Activated CD4-positive, alpha-beta memory T cell treated with anti-CD3 and anti-CD28 coated beads for 36 hours (primary cell): ENCODE measurements around the gene TAF4. TPM values are rescaled to one million over a fixed set of nuclear protein-coding genes. Genes with fewer than 3 reads are reported as not detected.

Experiments
- CTCF ChIA-PET: fragments of 350-600 bp; sonication (Branson Sonifier 250); formaldehyde crosslinking; loops from one replicate; lab custom pipeline; 2021; ENCODE audit warnings: antibody characterized with exemption, inconsistent platforms; lab: Charles Lee
- POLR2A ChIA-PET: fragments of 350-600 bp; sonication (Branson Sonifier 250); formaldehyde crosslinking; loops from one replicate; lab custom pipeline; 2021; ENCODE audit warnings: antibody characterized with exemption; lab: Charles Lee
- DNase-seq: peaks from one replicate; pipeline ENCODE4 v3.0.0-alpha.2; 2020
- H3K27ac Mint-ChIP-seq: one replicate; pipeline ENCODE4 v1.8.0; 2021; ENCODE audit warnings: mixed read lengths
- H3K27me3 Mint-ChIP-seq: one replicate; pipeline ENCODE4 v1.8.0; 2021; ENCODE audit warnings: mixed read lengths
- H3K36me3 Mint-ChIP-seq: one replicate; pipeline ENCODE4 v1.8.0; 2021; ENCODE audit warnings: mixed read lengths
- H3K4me1 Mint-ChIP-seq: one replicate; pipeline ENCODE4 v1.8.0; 2021; ENCODE audit warnings: low read depth, mixed read lengths
- H3K4me3 Mint-ChIP-seq: one replicate; pipeline ENCODE4 v1.8.0; 2021; ENCODE audit warnings: mild to moderate bottlenecking, mixed read lengths
- H3K9me3 Mint-ChIP-seq: one replicate; pipeline ENCODE4 v1.8.0; 2021; ENCODE audit warnings: mixed read lengths
- intact Hi-C: fragments of 100-400 bp; cut with micrococcal nuclease; formaldehyde crosslinking; loops from one replicate; pipeline ENCODE4 v1.15.1; 2023
- microRNA-seq: library from miRNA; unstranded; fragments of <30 nt; microRNA quantifications from one replicate; pipeline ENCODE4 v1.2.0, GENCODE V29; 2022; ENCODE audit warnings: borderline number of aligned reads, borderline microRNAs expressed, borderline replicate concordance
- total RNA-seq, 2 experiments: library from RNA; stranded (reverse); gene quantifications; one replicate each; pipeline ENCODE4 v1.2.3, GENCODE V29; 2021

The TAF4 gene
- total RNA-seq, 2 experiments from 2014 or later: 15.3 to 17.0 TPM

GRCh38 chr20:61927193-61927825 lies 138.4 kb downstream of the TAF4 start:
- no peak overlapping the region for H3K4me3 Mint-ChIP-seq
- no peaks in the 10 kb centered on the region for H3K9me3 Mint-ChIP-seq
- no peak overlapping the region for H3K27ac Mint-ChIP-seq
- DNase-seq: no peak
- no peaks in the 10 kb centered on the region for H3K27me3 Mint-ChIP-seq
- H3K4me1 Mint-ChIP-seq: no peaks in the 10 kb centered on the region
- H3K36me3 Mint-ChIP-seq: no peaks in the 10 kb centered on the region
- POLR2A ChIA-PET: no interaction called here
- intact Hi-C loops: no loop called here
- CTCF ChIA-PET: no interaction called here

- H3K27ac Mint-ChIP-seq: no peak overlapping the region
- no peak for DNase-seq
- no peaks in the 10 kb centered on the region for H3K27me3 Mint-ChIP-seq
- no peak overlapping the region for H3K4me3 Mint-ChIP-seq
- intact Hi-C loops: no loop called here
- no peaks in the 10 kb centered on the region for H3K36me3 Mint-ChIP-seq
- H3K4me1 Mint-ChIP-seq: no peaks in the 10 kb centered on the region
- ChIA-PET POLR2A (no interaction called here), CTCF (no interaction called here)
- H3K9me3 Mint-ChIP-seq: no peaks in the 10 kb centered on the region
These were observed 138.9 kb downstream of the TAF4 start for GRCh38 chr20:61926796-61927192.

- no peak for DNase-seq
These were observed 139.4 kb downstream of the TAF4 start for GRCh38 chr20:61926253-61926613.

GRCh38 chr20:61925555-61926252 lies 140.0 kb downstream of the TAF4 start:
- no peak for DNase-seq
- H3K27me3 Mint-ChIP-seq: no peaks in the 10 kb centered on the region
- H3K36me3 Mint-ChIP-seq: no peaks in the 10 kb centered on the region
- H3K4me1 Mint-ChIP-seq: no peaks in the 10 kb centered on the region
- ChIA-PET CTCF (no interaction called here), POLR2A (no interaction called here)
- intact Hi-C loops: no loop called here
- H3K27ac Mint-ChIP-seq: no peak overlapping the region
- no peak overlapping the region for H3K4me3 Mint-ChIP-seq
- H3K9me3 Mint-ChIP-seq: no peaks in the 10 kb centered on the region

More at GRCh38 chr20:61926253-61926613, 139.4 kb downstream of the TAF4 start:
- POLR2A ChIA-PET: no interaction called here
- no peak overlapping the region for H3K27ac Mint-ChIP-seq
- intact Hi-C loops: no loop called here
- no peaks in the 10 kb centered on the region for H3K27me3 Mint-ChIP-seq
- CTCF ChIA-PET: no interaction called here
- H3K9me3 Mint-ChIP-seq: no peaks in the 10 kb centered on the region
- no peaks in the 10 kb centered on the region for H3K36me3 Mint-ChIP-seq
- no peak overlapping the region for H3K4me3 Mint-ChIP-seq
- H3K4me1 Mint-ChIP-seq: no peaks in the 10 kb centered on the region

- CTCF ChIA-PET: no interaction called here
- DNase-seq: no peak
- POLR2A ChIA-PET: no interaction called here
- Mint-ChIP-seq H3K27ac (no peak overlapping the region), H3K9me3 (no peaks in the 10 kb centered on the region), H3K36me3 (no peaks in the 10 kb centered on the region), H3K4me1 (no peaks in the 10 kb centered on the region), H3K4me3 (no peak overlapping the region), H3K27me3 (no peaks in the 10 kb centered on the region)
- intact Hi-C loops: no loop called here
These were observed 140.7 kb downstream of the TAF4 start for GRCh38 chr20:61924858-61925554.

Small RNAs within 50 kb of the gene (microRNA-seq; reads per million reads assigned to microRNA genes)
- gene MIR1257: not detected
- gene MIR3195: not detected

Other genes with a start within 250 kb of the TAF4 start
- 10 to 100 TPM; 33.4 to 35.1 TPM for gene LSM14B, start 56.6 kb upstream of the TAF4 start, total RNA-seq
- gene PSMA7, start 77.5 kb upstream of the TAF4 start, total RNA-seq: 100 to 1,000 TPM; 301 to 316 TPM
- gene SS18L1, start 77.9 kb upstream of the TAF4 start, total RNA-seq: 10 to 100 TPM; 13.7 to 15.2 TPM
- gene MTG2, start 117.1 kb upstream of the TAF4 start, total RNA-seq: 10 to 100 TPM; 31.4 to 32.5 TPM
- not detected for gene HRH3, start 154.4 kb upstream of the TAF4 start, total RNA-seq
- gene OSBPL2, start 172.6 kb upstream of the TAF4 start, total RNA-seq: 10 to 100 TPM; 25.4 to 29.3 TPM
- gene ADRM1, start 237.1 kb upstream of the TAF4 start, total RNA-seq: 100 to 1,000 TPM in 1 of 2 experiments, 10 to 100 TPM in 1; 98.6 to 101 TPM